HCT116 (cell line): ENCODE measurements around the gene KIAA1671. TPM values are rescaled to one million over a fixed set of nuclear protein-coding genes. Genes with fewer than 3 reads are reported as not detected.

Experiments
- ATAC-seq: fragments of 200-7000 bp; cut with Tn5 transposase; 2 replicates; pipeline ENCODE4 v1.9.1; 2020; ENCODE audit warnings: mild to moderate bottlenecking, moderate library complexity
- BruUV-seq: library from RNA; stranded (reverse); fragments of 400-500 nt; replicated peaks from 2 replicates; lab custom pipeline; 2021; lab: Mats Ljungman, UMichigan
- CTCF ChIA-PET: fragments of 300-600 bp; sonication (Branson Sonifier 250); formaldehyde crosslinking; loops from one replicate; lab custom pipeline; 2021; ENCODE audit warnings: antibody characterized with exemption; lab: Charles Lee
- POLR2A ChIA-PET: fragments of 300-600, 350-600 bp; sonication (Branson Sonifier 250); formaldehyde crosslinking; loops from one replicate; lab custom pipeline; 2021; ENCODE audit warnings: antibody characterized with exemption; lab: Charles Lee
- RAD21 ChIA-PET, 2 experiments: fragments of 300-600 bp; sonication (Branson Sonifier 250); formaldehyde crosslinking; loops; one replicate each; lab custom pipeline; 2023; ENCODE audit warnings: low total read pairs in 2 of 2; ENCODE audit not compliant: uncharacterized antibody in 2 of 2, unreplicated experiment in 2 of 2, low non-redundant PET in 1 of 2; lab: Charles Lee
- DNase-seq: peaks from one replicate; pipeline ENCODE4 v3.0.0-alpha.2; 2010; ENCODE audit warnings: low read depth, low spot score
- H2AFZ ChIP-seq: fragments of 200-600 bp; shearing (Covaris generic), sonication (generic); 2 replicates; pipeline ENCODE4 v1.6.1; 2017; ENCODE audit warnings: low read depth, mixed run types, mixed read lengths, antibody characterized with exemption, low read length; ENCODE audit not compliant: poor library complexity, severe bottlenecking
- H3K27ac ChIP-seq: 2 replicates; pipeline ENCODE4 v1.5.1; 2012; ENCODE audit warnings: low read depth, low read length
- H3K27me3 ChIP-seq: fragments of 200-600 bp; sonication (generic); 2 replicates; pipeline ENCODE4 v1.6.1; 2016; ENCODE audit warnings: mixed run types, low read length, mixed read lengths; ENCODE audit not compliant: insufficient read depth
- H3K36me3 ChIP-seq, 2 experiments: fragments of 200-500 bp in 1 of 2; fragments of 200-600 bp in 1 of 2; sonication (Bioruptor generic) in 1 of 2; sonication (generic) in 1 of 2; 2 replicates each; pipeline versions ENCODE4 v1.5.1 to v1.6.1; 2014 to 2016; ENCODE audit warnings: low read length in 2 of 2, inconsistent platforms in 1 of 2, mixed read lengths in 1 of 2, mixed run types in 1 of 2; ENCODE audit not compliant: insufficient read depth in 2 of 2, control insufficient read depth in 1 of 2
- H3K4me1 ChIP-seq, 2 experiments: fragments of 200-600 bp in 1 of 2; sonication (generic) in 1 of 2; 2 replicates each; pipeline versions ENCODE4 v1.5.1 to v1.6.1; 2012 to 2017; ENCODE audit warnings: low read length in 2 of 2, inconsistent platforms in 1 of 2, mild to moderate bottlenecking in 1 of 2, mixed read lengths in 1 of 2, mixed run types in 1 of 2, moderate library complexity in 1 of 2; ENCODE audit not compliant: insufficient read depth in 2 of 2, control insufficient read depth in 1 of 2
- H3K4me2 ChIP-seq: fragments of 200-600 bp; sonication (generic); 2 replicates; pipeline ENCODE4 v1.6.1; 2017; ENCODE audit warnings: mixed run types, low read length, mixed read lengths
- H3K4me3 ChIP-seq, 2 experiments: fragments of 200-600 bp in 1 of 2; sonication (generic) in 1 of 2; replicated peaks in 1 of 2; 2 replicates each; pipeline ENCODE4 v1.5.1; 2011 to 2016; ENCODE audit warnings: low read length in 2 of 2, control low read depth in 1 of 2, low read depth in 1 of 2, mild to moderate bottlenecking in 1 of 2, mixed read lengths in 1 of 2, mixed run types in 1 of 2
- H3K79me2 ChIP-seq: fragments of 200-600 bp; sonication (generic); 2 replicates; pipeline ENCODE4 v1.6.1; 2017; ENCODE audit warnings: mild to moderate bottlenecking, mixed run types, low read length, moderate library complexity, mixed read lengths; ENCODE audit not compliant: insufficient read depth
- H3K9ac ChIP-seq: fragments of 200-600 bp; sonication (generic); 2 replicates; pipeline ENCODE4 v1.6.1; 2016; ENCODE audit warnings: low read length, mixed read lengths
- H3K9me2 ChIP-seq: fragments of 200-600 bp; sonication (generic), shearing (Covaris generic); 2 replicates; pipeline ENCODE4 v1.6.1; 2017; ENCODE audit warnings: mixed run types, mild to moderate bottlenecking, moderate library complexity; ENCODE audit not compliant: insufficient read depth
- H3K9me3 ChIP-seq, 2 experiments: fragments of 200-500 bp in 1 of 2; fragments of 200-600 bp in 1 of 2; sonication (Bioruptor generic) in 1 of 2; sonication (generic) in 1 of 2; 2 replicates each; pipeline ENCODE4 v1.6.1; 2014 to 2017; ENCODE audit warnings: low read length in 2 of 2, mixed read lengths in 2 of 2, inconsistent platforms in 1 of 2, low read depth in 1 of 2, mild to moderate bottlenecking in 1 of 2, mixed run types in 1 of 2, moderate library complexity in 1 of 2; ENCODE audit not compliant: control insufficient read depth in 1 of 2, insufficient read depth in 1 of 2
- H4K20me1 ChIP-seq: fragments of 200-600 bp; sonication (generic), shearing (Covaris generic); 2 replicates; pipeline ENCODE4 v1.6.1; 2017; ENCODE audit warnings: mixed run types, mild to moderate bottlenecking, moderate library complexity; ENCODE audit not compliant: insufficient read depth
- CBX3 ChIP-seq: IDR thresholded peaks from 2 replicates; pipeline ENCODE4 v1.6.1; 2012; ENCODE audit warnings: low read depth
- POLR2AphosphoS5 ChIP-seq: IDR thresholded peaks from 2 replicates; pipeline ENCODE4 v1.6.1; 2011; ENCODE audit warnings: mild to moderate bottlenecking, low read depth, low read length, moderate library complexity
- ZNF274 ChIP-seq: fragments of 200-500 bp; sonication (Bioruptor generic); IDR thresholded peaks from 2 replicates; pipeline ENCODE4 v1.6.1; 2014; ENCODE audit warnings: mild to moderate bottlenecking, low read depth, low read length, inconsistent platforms
- intact Hi-C: fragments of 100-400 bp; cut with micrococcal nuclease; formaldehyde crosslinking; loops from 2 replicates; pipeline ENCODE4 v1.10.0; 2022
- total RNA-seq: library from RNA; stranded (reverse); gene quantifications from one replicate; pipeline ENCODE4 v1.2.1, GENCODE V29; 2021; ENCODE audit not compliant: unreplicated experiment
- TF ChIP-seq, protein P1 (sequence below): IDR thresholded peaks from 2 replicates; pipeline ENCODE4 v1.6.1; 2012

KIAA1671 gene
- total RNA-seq, 1 experiment from 2014 or later, result 36.8 TPM

DNA sequence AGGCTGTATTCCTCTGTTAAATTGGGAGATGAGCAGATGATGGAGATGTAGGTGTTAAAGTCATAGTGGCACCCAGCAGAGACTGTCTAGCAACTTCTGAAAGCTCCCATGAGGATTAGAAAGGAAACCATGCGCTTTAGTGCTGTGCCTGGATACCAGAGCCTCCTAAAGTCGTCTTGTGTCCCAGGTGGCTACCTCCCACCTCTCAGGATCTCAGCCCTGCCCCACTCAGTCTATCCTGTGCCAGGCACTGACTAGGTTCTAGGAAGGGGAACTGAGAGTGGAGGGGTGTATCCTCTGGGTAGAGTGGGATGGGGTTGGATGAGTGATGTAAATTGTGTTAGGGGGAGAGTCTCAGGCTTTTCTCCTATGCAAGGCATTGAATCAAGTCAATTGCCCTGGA is 60.2 kb downstream of the KIAA1671 start:
- Histone ChIP-seq H3K79me2 (peaks cover 16% of the 10 kb centered on the region; the same call in 1 of the 2 replicates), H3K4me1 (peaks cover 4 to 8% of the 10 kb centered on the region in 2 experiments; a peak in 3 of 4 replicates), H3K4me3 (no peak overlapping the region), H3K27me3 (no peaks in the 10 kb centered on the region), H3K4me2 (no peak overlapping the region), H3K9me3 (no peaks in the 10 kb centered on the region), H3K36me3 (peaks cover 0 to 3% of the 10 kb centered on the region in 2 experiments; a peak in 1 of 4 replicates), H2AFZ (no peak overlapping the region), H4K20me1 (no peaks in the 10 kb centered on the region), H3K9me2 (no peaks in the 10 kb centered on the region), H3K9ac (no peak overlapping the region), H3K27ac (no peak overlapping the region)
- no TSS peak for BruUV-seq
- ATAC-seq (no peak), DNase-seq (no peak)
- POLR2A ChIA-PET, result no interaction called here
- intact Hi-C loops, result no loop called here
- RAD21 ChIA-PET, result no interaction called here
- TF ChIP-seq CBX3, result no peak
- TF ChIP-seq, protein P1, sequence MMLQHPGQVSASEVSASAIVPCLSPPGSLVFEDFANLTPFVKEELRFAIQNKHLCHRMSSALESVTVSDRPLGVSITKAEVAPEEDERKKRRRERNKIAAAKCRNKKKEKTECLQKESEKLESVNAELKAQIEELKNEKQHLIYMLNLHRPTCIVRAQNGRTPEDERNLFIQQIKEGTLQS, result no peak
- CTCF ChIA-PET, result no interaction called here

DNA sequence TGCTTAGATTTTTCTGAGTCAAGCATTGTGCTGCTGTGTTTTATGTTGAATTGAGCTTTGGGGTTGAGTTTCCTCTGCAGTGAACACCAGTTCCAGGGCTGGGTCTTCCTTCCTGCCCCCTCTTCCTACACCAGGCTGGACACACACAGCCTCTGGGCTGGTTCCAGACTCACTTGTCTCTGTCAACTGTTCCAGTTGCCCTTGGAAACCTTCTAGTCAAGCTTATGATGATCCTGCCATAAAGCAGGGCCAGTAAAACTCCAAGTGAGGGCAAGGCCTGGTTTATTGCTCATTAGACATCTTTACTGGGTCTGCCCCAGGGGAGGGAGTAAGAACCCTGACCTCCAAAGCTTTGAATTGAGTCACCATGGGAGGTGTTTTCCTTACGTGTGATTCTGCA is 61.1 kb downstream of the KIAA1671 start:
- Histone ChIP-seq H3K4me2 (no peak overlapping the region), H3K27ac (no peak overlapping the region), H3K79me2 (peaks cover 11% of the 10 kb centered on the region; the same call in 1 of the 2 replicates)
- POLR2A ChIA-PET, result no interaction called here
- TF ChIP-seq POLR2AphosphoS5 (no peak), ZNF274 (no peak)
- TF ChIP-seq, all 23 proteins: peak for 0
- Histone ChIP-seq H3K27me3 (no peaks in the 10 kb centered on the region), H2AFZ (no peak overlapping the region), H3K9me2 (no peaks in the 10 kb centered on the region), H3K9ac (no peak overlapping the region), H3K4me1 (peaks cover 3% of the 10 kb centered on the region in 2 experiments; a peak in 3 of 4 replicates), H3K4me3 (no peak overlapping the region), H3K36me3 (peaks cover 0 to 3% of the 10 kb centered on the region in 2 experiments; a peak in 1 of 4 replicates), H3K9me3 (no peaks in the 10 kb centered on the region), H4K20me1 (no peaks in the 10 kb centered on the region)
- ATAC-seq, result no peak
- ChIA-PET RAD21 (no interaction called here), CTCF (no interaction called here)
- BruUV-seq, result no TSS peak
- DNase-seq, result no peak
- intact Hi-C loops, result no loop called here
